ENCODE results near the gene ZCCHC8. TPM values are rescaled to one million over a fixed set of nuclear protein-coding genes. Genes with fewer than 3 reads are reported as not detected.
A peak's percentile ranks its signal among the peaks of the same experiment; 100 is the strongest.
"Not testable (repeated sequence)": the region's sequence is repeated elsewhere in the genome, so short reads cannot be mapped to it uniquely, and the experiment has no call there.

Gene ZCCHC8
- total RNA-seq, 1 donor from 2014 or later, result 9.9 TPM

GRCh38 chr12:122473543-122474323, 27.0 kb downstream of the ZCCHC8 start:
- peak; percentile 36 for DNase-seq (ENCODE audit: low spot score)
- ATAC-seq, result no peak

- peak; percentile 23 for DNase-seq (ENCODE audit: low spot score)
These were observed 29.2 kb downstream of the ZCCHC8 start for GRCh38 chr12:122471324-122472226.

GRCh38 chr12:122470576-122470975, 30.2 kb downstream of the ZCCHC8 start:
- DNase-seq (ENCODE audit: low spot score), result peak; percentile 35
- not testable (repeated sequence) for ATAC-seq

More at GRCh38 chr12:122471324-122472226, 29.2 kb downstream of the ZCCHC8 start:
- ATAC-seq, result peak; percentile 90

GRCh38 chr12:122469856-122470255, 30.9 kb downstream of the ZCCHC8 start:
- ATAC-seq, result not testable (repeated sequence)
- peak; percentile 6 for DNase-seq (ENCODE audit: low spot score)

DNA sequence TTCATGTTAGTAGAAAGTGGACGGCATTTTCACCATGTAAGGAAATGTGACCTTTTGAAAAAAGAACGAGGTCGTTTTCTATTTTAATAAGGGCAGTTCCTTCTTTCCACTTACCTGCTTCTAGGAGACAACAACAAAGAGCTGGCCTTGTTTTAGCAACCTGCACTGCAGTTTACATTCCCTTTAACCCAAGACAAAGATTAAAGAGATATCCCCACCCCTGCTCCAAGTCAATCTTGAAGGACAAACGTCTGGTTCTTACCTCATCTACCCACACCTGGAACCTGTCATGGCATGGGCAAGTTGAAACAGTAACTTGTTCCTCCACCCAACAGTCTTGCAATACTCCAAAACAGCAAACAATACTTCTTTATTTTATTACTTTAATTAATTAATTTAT, 32.7 kb downstream of the ZCCHC8 start:
- ATAC-seq, result no peak
- no peak for DNase-seq (ENCODE audit: low spot score)

DNA sequence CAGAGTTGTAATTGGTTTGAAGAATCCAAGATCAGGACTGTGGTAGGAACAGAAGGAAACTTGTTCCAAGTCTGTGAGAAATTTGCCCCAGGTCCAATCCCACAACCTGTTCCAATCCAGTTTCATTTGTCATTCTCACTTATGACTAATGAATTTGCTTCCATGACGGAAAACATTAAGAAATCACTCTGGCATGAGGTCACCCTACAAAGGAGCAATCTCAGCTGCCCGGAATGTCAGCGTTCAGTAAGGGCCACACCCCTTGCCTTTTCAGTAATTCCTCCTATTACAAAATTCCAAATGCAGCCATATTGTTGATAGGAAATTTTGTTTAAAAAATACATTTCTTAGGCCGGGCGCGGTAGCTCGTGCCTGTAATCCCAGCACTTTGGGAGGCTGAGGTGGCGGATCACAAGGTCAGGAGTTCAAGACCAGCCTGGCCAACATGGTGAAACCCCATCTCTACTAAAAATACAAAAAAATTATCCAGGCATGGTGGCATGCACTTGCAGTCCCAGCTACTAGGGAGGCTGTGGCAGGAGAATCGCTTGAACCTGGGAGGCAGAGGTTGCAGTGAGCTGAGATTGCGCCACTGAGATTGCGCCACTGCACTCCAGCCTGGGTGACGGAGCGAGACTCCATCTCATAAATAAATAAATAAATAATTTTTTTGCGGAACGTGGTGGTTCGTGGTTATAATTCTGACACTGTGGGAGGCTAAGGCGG, 36.3 kb downstream of the ZCCHC8 start:
- not testable (repeated sequence) for ATAC-seq
- peak; percentile 33 for DNase-seq (ENCODE audit: low spot score)

- no peak for ATAC-seq
- DNase-seq (ENCODE audit: low spot score), result no peak
These were observed 40.1 kb downstream of the ZCCHC8 start for GRCh38 chr12:122460641-122461040.

- ATAC-seq (no peak), DNase-seq (ENCODE audit: low spot score) (no peak)
These were observed 40.7 kb downstream of the ZCCHC8 start for GRCh38 chr12:122460061-122460460.

GRCh38 chr12:122459211-122459610, 41.5 kb downstream of the ZCCHC8 start:
- DNase-seq (ENCODE audit: low spot score) (peak; percentile 53), ATAC-seq (peak; percentile 88)

GRCh38 chr12:122458105-122459035, 42.4 kb downstream of the ZCCHC8 start:
- DNase-seq (ENCODE audit: low spot score) (no peak), ATAC-seq (no peak)

GRCh38 chr12:122457627-122458026, 43.1 kb downstream of the ZCCHC8 start:
- no peak for ATAC-seq
- no peak for DNase-seq (ENCODE audit: low spot score)

- ATAC-seq, result no peak
- no peak for DNase-seq (ENCODE audit: low spot score)
These were observed 46.0 kb downstream of the ZCCHC8 start for GRCh38 chr12:122454739-122455138.

DNA sequence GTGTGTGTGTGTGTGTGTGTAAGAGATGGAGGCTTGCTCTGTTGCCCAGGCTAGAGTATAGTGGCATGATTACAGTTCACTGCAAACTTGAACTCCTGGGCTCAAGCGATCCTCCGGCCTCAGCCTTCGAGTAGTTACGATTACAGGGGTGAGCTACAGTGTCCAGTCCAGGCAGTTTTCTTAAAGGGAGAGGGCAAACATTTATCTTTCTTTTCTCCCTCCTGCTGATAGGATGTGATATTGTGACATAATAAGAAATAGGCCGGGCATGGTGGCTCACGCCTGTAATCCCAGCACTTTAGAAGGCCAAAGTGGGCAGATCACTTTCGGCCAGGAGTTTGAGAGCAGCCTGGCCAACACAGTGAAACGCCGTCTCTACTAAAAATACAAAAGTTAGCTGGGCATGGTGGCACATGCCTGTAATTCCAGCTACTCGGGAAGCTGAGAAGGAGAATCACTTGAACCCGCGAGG, 46.4 kb downstream of the ZCCHC8 start:
- no peak for DNase-seq (ENCODE audit: low spot score)
- ATAC-seq, result no peak

GRCh38 chr12:122452701-122453285, 47.9 kb downstream of the ZCCHC8 start:
- ATAC-seq (no peak), DNase-seq (ENCODE audit: low spot score) (no peak)

DNA sequence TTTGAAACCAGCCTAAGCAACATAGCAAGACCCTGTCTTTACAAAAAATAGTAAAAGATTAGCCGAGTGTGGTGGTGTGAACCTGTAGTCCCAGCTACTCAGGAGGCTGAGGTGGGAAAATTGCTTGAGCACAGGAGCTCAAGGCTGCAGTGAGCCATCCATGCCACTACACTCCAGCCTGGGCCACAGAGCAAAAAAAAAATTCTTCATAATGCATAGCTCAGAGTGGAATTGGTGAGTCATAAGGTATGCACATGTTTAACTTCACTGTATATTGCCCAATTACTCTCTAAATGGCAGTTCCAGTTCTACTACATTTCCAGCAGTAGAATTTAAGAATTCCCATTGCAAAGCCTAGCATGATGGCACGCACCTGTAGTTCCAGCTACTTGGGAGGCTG, 51.4 kb downstream of the ZCCHC8 start:
- DNase-seq (ENCODE audit: low spot score), result no peak
- no peak for ATAC-seq

- not testable (repeated sequence) for DNase-seq (ENCODE audit: low spot score); ATAC-seq
These were observed 52.9 kb downstream of the ZCCHC8 start for GRCh38 chr12:122447825-122448224.

GRCh38 chr12:122446390-122446789, 54.3 kb downstream of the ZCCHC8 start:
- ATAC-seq; DNase-seq (ENCODE audit: low spot score): not testable (repeated sequence)

DNA sequence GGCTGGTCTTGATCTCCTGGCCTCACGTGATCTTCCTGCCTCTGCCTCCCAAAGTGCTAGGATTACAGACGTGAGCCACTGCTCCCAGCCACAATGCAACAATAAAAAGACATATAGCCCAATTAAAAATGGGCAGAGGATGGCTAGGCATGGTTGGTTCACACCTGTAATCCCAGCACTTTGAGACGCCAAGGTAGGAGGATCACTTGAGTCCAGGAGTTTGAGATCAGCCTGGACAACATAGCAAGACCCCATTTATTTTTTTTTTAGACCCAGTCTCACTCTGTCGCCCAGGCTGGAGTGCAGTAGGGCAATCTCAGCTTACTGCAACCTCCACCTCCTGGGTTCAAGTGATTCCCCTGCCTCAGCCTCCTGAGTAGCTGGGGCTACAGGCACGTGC, 56.7 kb downstream of the ZCCHC8 start:
- DNase-seq (ENCODE audit: low spot score); ATAC-seq: not testable (repeated sequence)

DNA sequence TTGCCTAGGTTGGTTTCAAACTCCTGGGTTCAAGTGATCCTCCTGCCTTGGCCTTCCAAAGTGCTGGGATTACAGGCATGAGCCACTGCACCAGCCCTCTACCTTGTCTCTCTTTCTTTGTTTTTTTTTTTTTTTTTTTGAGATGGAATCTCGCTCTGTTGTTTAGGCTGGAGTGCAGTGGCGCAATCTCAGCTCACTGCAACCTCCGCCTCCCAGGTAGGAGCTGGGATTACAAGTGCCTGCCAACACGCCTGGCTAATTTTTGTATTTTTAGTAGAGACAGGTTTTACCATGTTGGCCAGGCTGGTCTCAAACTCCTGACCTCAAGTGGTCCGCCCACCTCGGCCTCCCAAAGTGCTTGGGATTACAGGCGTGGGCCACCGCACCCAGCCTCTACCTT, 61.9 kb downstream of the ZCCHC8 start:
- ATAC-seq, result peak; percentile 87
- not testable (repeated sequence) for DNase-seq (ENCODE audit: low spot score)
